ENCODE measurements around the gene PDE1C.

- TF ChIP-seq NFRKB (IDR thresholded peaks at IDR 0.05) (no peak), FOXA1 (IDR thresholded peaks at IDR 0.05) (no peak), FOXK2 (IDR thresholded peaks at IDR 0.05) (no peak), ARNT (IDR thresholded peaks at IDR 0.05) (no peak), SP1 (IDR thresholded peaks at IDR 0.05) (no peak), TARDBP (IDR thresholded peaks at IDR 0.05) (no peak), FOXM1 (IDR thresholded peaks at IDR 0.05; ENCODE audit: borderline replicate concordance) (no peak), ELF4 (IDR thresholded peaks at IDR 0.05) (no peak), PKNOX1 (IDR thresholded peaks at IDR 0.05) (no peak), CTBP1 (IDR thresholded peaks at IDR 0.05; ENCODE audit: borderline replicate concordance) (no peak), ZNF384 (IDR thresholded peaks at IDR 0.05) (no peak)
Observed at GRCh38 chr7:32049599-32049998, 20.6 kb downstream of the PDE1C start.
